Dedifferentiated amniotic fluid mesenchymal stem cell (primary cell): ENCODE results near the gene IFT81.
A peak's percentile ranks its signal among the peaks of the same experiment; 100 is the strongest.
"Not testable (repeated sequence)": the region's sequence is repeated elsewhere in the genome, so short reads cannot be mapped to it uniquely, and the experiment has no call there.

Source experiments
- DNase-seq: peaks from one replicate; pipeline ENCODE4 v3.0.0-alpha.2; 2016; ENCODE audit errors: extremely low spot score

The IFT81 gene

GRCh38 chr12:110107369-110108281, 16.5 kb upstream of the IFT81 start:
- DNase-seq = peak; percentile 44

- DNase-seq = no peak
Observed at GRCh38 chr12:110108309-110109036, 15.7 kb upstream of the IFT81 start.

GRCh38 chr12:110109037-110109836, 14.9 kb upstream of the IFT81 start:
- peak; percentile 97 for DNase-seq

GRCh38 chr12:110109837-110110535, 14.2 kb upstream of the IFT81 start:
- DNase-seq = no peak

DNA sequence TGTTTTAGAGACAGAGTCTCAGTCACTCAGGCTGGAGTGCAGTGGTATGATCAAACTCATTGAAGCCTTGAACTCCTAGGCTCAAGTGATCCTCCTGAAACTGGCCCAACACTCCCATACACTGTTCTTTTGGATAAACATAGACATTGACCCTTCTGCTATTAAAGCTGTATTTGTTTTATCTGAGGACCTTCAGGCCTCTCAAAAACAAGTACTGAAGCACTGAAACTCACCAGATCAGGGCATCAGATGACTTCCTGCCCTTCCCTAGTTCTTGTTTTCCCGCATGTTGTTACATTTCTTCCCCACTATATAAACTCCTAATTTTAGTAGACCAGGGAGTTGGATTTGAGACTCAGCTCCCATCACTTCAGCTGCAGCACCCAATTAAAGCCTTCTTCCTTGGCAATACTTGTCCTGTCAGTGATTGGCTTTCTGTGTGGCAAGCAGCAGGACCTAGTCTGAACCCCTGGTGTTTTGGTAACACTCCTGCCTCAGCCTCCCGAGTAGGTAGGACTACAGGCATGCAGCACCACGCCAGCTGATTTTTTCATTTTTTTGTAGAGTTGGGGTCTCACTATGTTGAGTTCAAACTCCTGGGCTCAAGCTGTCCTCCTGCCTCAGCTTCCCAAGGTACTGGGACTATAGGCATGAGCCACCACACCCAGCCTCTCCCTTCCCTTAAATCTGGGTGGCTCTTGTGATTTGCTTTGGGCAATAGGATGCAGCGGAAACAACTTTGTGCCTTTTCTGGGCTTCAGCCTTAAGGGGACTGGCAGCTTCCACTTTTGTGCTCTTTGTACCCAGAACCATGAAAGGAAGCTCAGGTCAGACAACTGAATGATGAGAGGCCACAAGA, 12.5 kb upstream of the IFT81 start:
- no peak for DNase-seq

- no peak for DNase-seq
Observed at GRCh38 chr12:110112335-110112660, 11.9 kb upstream of the IFT81 start.

DNA sequence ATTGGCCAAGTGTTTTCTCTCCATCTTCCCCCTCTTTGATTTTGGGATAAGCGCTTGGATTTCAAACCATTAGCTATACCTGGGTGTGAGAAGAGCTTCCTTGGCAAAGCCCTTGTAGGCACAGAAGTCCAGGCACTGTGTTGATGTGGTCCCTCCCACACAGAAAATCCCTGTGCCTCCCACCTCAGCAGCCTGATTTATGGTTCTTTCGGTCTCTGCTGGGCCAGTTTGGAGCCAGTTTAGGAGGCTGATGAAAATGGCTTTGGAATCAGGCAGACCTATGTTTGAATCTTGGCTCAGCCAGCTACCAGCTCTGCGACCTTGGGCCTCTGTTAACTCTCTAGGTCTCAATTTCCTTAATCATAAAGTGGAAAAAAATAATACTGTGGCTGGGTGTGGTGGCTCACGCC, 9.6 kb upstream of the IFT81 start:
- DNase-seq = no peak

GRCh38 chr12:110115675-110116074, 8.5 kb upstream of the IFT81 start:
- DNase-seq = no peak

- DNase-seq = no peak
Observed at GRCh38 chr12:110116623-110117022, 7.5 kb upstream of the IFT81 start.

DNA sequence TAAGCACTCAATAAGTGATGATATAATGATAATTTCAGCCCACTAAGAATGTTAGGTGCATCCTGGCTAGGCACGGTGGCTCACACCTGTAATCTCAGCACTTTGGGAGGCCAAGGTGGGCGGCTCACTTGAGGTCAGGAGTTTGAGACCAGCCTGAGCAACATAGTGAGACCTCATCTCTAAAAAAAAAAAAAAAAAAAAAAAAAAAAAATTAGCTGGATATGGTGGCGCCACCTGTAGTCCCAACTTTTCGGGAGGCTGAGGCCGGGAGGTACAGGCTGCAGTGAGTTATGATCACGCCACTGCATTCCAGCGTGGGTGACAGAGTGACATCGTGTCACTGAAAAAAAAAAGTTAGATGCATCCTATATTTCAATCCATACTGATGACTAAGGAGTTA, 6.9 kb upstream of the IFT81 start:
- DNase-seq = not testable (repeated sequence)

DNA sequence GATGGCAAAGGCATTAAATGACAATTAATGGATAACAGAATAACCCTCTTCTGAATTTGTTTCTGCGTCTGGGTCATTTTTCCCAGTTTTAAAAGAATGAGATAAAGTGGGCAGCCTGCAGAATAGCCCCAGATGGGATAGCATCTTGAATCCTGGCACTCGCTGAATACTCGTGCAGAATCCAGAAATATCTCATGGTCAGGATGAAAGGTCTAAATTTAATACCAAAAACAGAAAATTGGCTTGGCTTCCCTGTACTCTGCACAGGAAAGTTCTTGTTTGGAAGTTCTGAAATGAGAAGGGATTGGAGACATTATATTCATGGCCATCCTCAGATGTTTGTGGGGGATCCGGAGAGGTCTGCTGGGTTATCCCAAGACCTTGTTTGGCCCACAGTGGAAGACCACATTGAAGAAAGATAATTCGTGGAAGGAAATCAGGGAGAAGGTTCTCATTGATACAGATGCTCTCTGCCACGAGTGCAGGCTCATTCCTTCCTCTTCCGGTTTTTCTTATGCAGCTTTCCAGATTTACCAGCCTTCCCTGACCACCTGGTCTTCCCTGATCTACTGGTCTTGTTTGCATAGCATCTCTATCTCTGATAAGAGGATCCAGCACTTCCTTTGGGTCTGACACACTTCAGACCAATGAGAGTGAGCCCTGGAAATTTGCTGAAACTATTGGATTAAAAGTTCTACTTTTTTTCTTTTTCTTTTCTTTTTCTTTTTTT, 6.0 kb upstream of the IFT81 start:
- DNase-seq = no peak

GRCh38 chr12:110122929-110123328, 1.2 kb upstream of the IFT81 start:
- DNase-seq = no peak

- no peak for DNase-seq
Observed at GRCh38 chr12:110123919-110124268, 263 bp upstream of the IFT81 start.

- DNase-seq = no peak
Observed at GRCh38 chr12:110126557-110126956, 2.4 kb downstream of the IFT81 start.

- peak; percentile 19 for DNase-seq
Observed at GRCh38 chr12:110134691-110135411, 10.7 kb downstream of the IFT81 start.

DNA sequence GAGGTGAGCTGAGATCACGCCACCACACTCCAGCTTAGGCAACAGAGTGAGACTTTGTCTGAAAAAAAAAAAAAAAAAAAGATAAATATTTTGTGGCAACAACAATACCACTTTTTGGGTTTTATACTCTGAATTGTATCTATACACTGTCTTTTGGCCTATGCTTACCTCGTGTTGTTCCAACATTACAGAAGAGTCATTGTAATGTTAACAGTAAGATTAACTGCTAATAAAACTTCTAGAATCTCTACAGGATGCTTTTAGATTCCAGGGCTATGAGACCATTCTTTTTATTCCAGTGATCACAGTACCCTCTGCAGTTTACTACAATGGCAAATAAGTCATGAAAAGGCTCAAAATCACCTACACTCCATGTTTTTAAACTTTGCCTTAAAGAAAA, 11.6 kb downstream of the IFT81 start:
- DNase-seq = no peak

DNA sequence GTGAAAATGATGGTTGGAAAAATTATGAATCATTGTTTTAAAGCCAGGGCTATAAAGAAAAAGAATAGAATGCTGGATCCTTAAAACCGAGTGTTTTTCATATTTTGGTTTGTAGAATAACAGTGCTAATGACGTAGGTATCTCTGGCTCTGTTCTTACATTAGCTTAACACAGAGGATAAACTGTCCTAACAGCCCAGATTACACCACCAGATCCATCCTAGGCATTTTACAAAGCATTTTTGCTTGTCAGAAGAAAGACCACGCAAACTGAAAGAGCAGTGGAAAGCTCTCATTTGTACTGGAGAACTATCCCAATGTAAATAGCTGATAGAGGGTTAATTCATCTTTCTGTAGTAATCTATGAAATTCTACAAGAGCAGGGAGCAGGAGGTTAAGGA, 13.6 kb downstream of the IFT81 start:
- DNase-seq = no peak

GRCh38 chr12:110141389-110141788, 17.2 kb downstream of the IFT81 start:
- DNase-seq = peak; percentile 53

GRCh38 chr12:110146986-110147385, 22.8 kb downstream of the IFT81 start:
- DNase-seq = no peak
